ENCODE results near the gene IFT52. TPM values are rescaled to one million over a fixed set of nuclear protein-coding genes. Genes with fewer than 3 reads are reported as not detected.

Gene IFT52
- polyA plus RNA-seq, 2 of the 4 experiments (the other 2 are of a cell fraction), result 26.3 to 42.2 TPM

- TF ChIP-seq RAD21 (conservative IDR thresholded peaks at IDR 0.05 in 1 of 2, IDR thresholded peaks at IDR 0.05 in 1 of 2) (no peak), RNF2 (IDR thresholded peaks at IDR 0.05; ENCODE audit: borderline replicate concordance, low read depth) (no peak), ELK1 (IDR thresholded peaks at IDR 0.05; ENCODE audit: low read depth, low read length) (no peak), HES2 (IDR thresholded peaks at IDR 0.05) (no peak), CBX2 (IDR thresholded peaks at IDR 0.05; ENCODE audit: borderline replicate concordance, low read depth) (no peak), TFCP2L1 (CRISPR knock-in tag; IDR thresholded peaks at IDR 0.05) (no peak), HEYL (CRISPR knock-in tag; IDR thresholded peaks at IDR 0.05) (no peak), CHD2 (IDR thresholded peaks at IDR 0.05; ENCODE audit: low read length, partially characterized antibody) (no peak), PHF8 (IDR thresholded peaks at IDR 0.05; ENCODE audit: borderline replicate concordance, low read depth) (no peak)
- CTCF ChIA-PET, result interaction anchor here (3.5 kb wide), 1 partner anchor 35 kb away, joined by 17 read pairs; no protein-coding TSS in a partner anchor
- no peak overlapping the region for H3K4me3 ChIP-seq
- 90% methylated on average over 7 of the region's 8 CpGs for WGBS (ENCODE audit: missing lambda C conversion rate)
- DNase-seq (ENCODE audit: low read depth in 1 of 2, low spot score in 1 of 2), result no peak
- H3K4me1 ChIP-seq, result no peaks in the 10 kb centered on the region
- H3K9me3 ChIP-seq, result no peaks in the 10 kb centered on the region
- no peak overlapping the region for H3K27ac ChIP-seq
- FAIRE-seq, result no peak
- ATAC-seq, result no peak
- POLR2A ChIA-PET, result no interaction called here
- no peak overlapping the region for H3K4me2 ChIP-seq
Observed at GRCh38 chr20:43572891-43573290, 17.8 kb upstream of the IFT52 start.

- H3K27ac ChIP-seq, result no peak overlapping the region
- WGBS (ENCODE audit: missing lambda C conversion rate), result 90% methylated on average over 10 of the region's 10 CpGs
- no peak for DNase-seq (ENCODE audit: low read depth in 1 of 2, low spot score in 1 of 2)
- CTCF ChIA-PET, result interaction anchor here (3.5 kb wide), 1 partner anchor 38 kb away, joined by 17 read pairs; no protein-coding TSS in a partner anchor
- H3K4me2 ChIP-seq, result no peak overlapping the region
- no peaks in the 10 kb centered on the region for H3K4me1 ChIP-seq
- no peaks in the 10 kb centered on the region for H3K9me3 ChIP-seq
- POLR2A ChIA-PET, result interaction anchor here (0.6 kb wide), 1 partner anchor 92 kb away, joined by 10 read pairs; no protein-coding TSS in a partner anchor
- no peak for FAIRE-seq
- no peak overlapping the region for H3K4me3 ChIP-seq
- no peak for ATAC-seq
- TF ChIP-seq MAX (IDR thresholded peaks at IDR 0.05), result no peak
- TF ChIP-seq FOSL2 (IDR thresholded peaks at IDR 0.05), result no peak
- TF ChIP-seq FOSL2 (CRISPR knock-in tag; IDR thresholded peaks at IDR 0.05), result no peak
- no peak for TF ChIP-seq SMC3 (IDR thresholded peaks at IDR 0.05)
- TF ChIP-seq TP53 (CRISPR knock-in tag; IDR thresholded peaks at IDR 0.05), result no peak
- no peak for TF ChIP-seq HOXA7 (CRISPR knock-in tag; IDR thresholded peaks at IDR 0.05)
- TF ChIP-seq CHD2 (IDR thresholded peaks at IDR 0.05; ENCODE audit: low read length, partially characterized antibody), result no peak
- TF ChIP-seq CBX2 (IDR thresholded peaks at IDR 0.05; ENCODE audit: borderline replicate concordance, low read depth), result no peak
- no peak for TF ChIP-seq EHMT2 (IDR thresholded peaks at IDR 0.05; ENCODE audit: low read depth)
- no peak for TF ChIP-seq BCL3 (IDR thresholded peaks at IDR 0.05)
- TF ChIP-seq CHD4 (IDR thresholded peaks at IDR 0.05; ENCODE audit: borderline replicate concordance), result no peak
- no peak for TF ChIP-seq RARB (CRISPR knock-in tag; IDR thresholded peaks at IDR 0.05)
- no peak for TF ChIP-seq GATA3 (IDR thresholded peaks at IDR 0.05; ENCODE audit: borderline replicate concordance)
- no peak for TF ChIP-seq SREBF2 (IDR thresholded peaks at IDR 0.05)
- TF ChIP-seq NFE2L2 (conservative IDR thresholded peaks at IDR 0.05; ENCODE audit: low read length), result no peak
- TF ChIP-seq HOXB13 (CRISPR knock-in tag; IDR thresholded peaks at IDR 0.05; ENCODE audit: low read depth), result no peak
- no peak for TF ChIP-seq NPAS2 (CRISPR knock-in tag; IDR thresholded peaks at IDR 0.05; ENCODE audit: borderline replicate concordance)
- no peak for TF ChIP-seq HDAC2 (IDR thresholded peaks at IDR 0.05)
- TF ChIP-seq HEYL (CRISPR knock-in tag; IDR thresholded peaks at IDR 0.05), result no peak
Observed at GRCh38 chr20:43576108-43576507, 14.6 kb upstream of the IFT52 start.

Measured in A549 (cell line).